ENCODE data around the gene COL23A1. TPM values are rescaled to one million over a fixed set of nuclear protein-coding genes. Genes with fewer than 3 reads are reported as not detected.

COL23A1 gene
- total RNA-seq, 2 donors from 2014 or later: 1.5 to 2.5 TPM

- no peak overlapping the region for H3K27ac ChIP-seq
- H3K36me3 ChIP-seq: no peaks in the 10 kb centered on the region
- H3K4me3 ChIP-seq: no peak overlapping the region
- no peak for TF ChIP-seq CTCF (IDR thresholded peaks at IDR 0.05)
- ATAC-seq (ENCODE audit: insufficient number of reproducible peaks, low FRiP score, low read depth): no peak
- no peak for DNase-seq (ENCODE audit: low spot score)
- H3K9me3 ChIP-seq: no peaks in the 10 kb centered on the region
- no peaks in the 10 kb centered on the region for H3K27me3 ChIP-seq (replicated peaks; ENCODE audit: insufficient read depth)
- no peaks in the 10 kb centered on the region for H3K4me1 ChIP-seq (ENCODE audit: control insufficient read depth in 1 of 2, low read depth in 2 of 2)
Measured at GRCh38 chr5:178383301-178383918, 206.8 kb downstream of the COL23A1 start.

- no peak overlapping the region for H3K4me3 ChIP-seq
- no peaks in the 10 kb centered on the region for H3K9me3 ChIP-seq
- ATAC-seq (ENCODE audit: insufficient number of reproducible peaks, low FRiP score, low read depth) (no peak), DNase-seq (ENCODE audit: low spot score) (no peak)
- TF ChIP-seq CTCF (IDR thresholded peaks at IDR 0.05): no peak
- no peak overlapping the region for H3K27ac ChIP-seq
- no peaks in the 10 kb centered on the region for H3K36me3 ChIP-seq
- no peaks in the 10 kb centered on the region for H3K4me1 ChIP-seq (ENCODE audit: control insufficient read depth in 1 of 2, low read depth in 2 of 2)
- no peaks in the 10 kb centered on the region for H3K27me3 ChIP-seq (replicated peaks; ENCODE audit: insufficient read depth)
Measured at GRCh38 chr5:178382754-178383164, 207.4 kb downstream of the COL23A1 start.

- DNase-seq (ENCODE audit: low spot score): no peak
- no peak overlapping the region for H3K27ac ChIP-seq
- no peaks in the 10 kb centered on the region for H3K27me3 ChIP-seq (replicated peaks; ENCODE audit: insufficient read depth)
- H3K4me1 ChIP-seq (ENCODE audit: control insufficient read depth in 1 of 2, low read depth in 2 of 2): no peaks in the 10 kb centered on the region
- no peak overlapping the region for H3K4me3 ChIP-seq
- ATAC-seq (ENCODE audit: insufficient number of reproducible peaks, low FRiP score, low read depth): no peak
- H3K9me3 ChIP-seq: no peaks in the 10 kb centered on the region
- no peak for TF ChIP-seq CTCF (IDR thresholded peaks at IDR 0.05)
- no peaks in the 10 kb centered on the region for H3K36me3 ChIP-seq
Measured at GRCh38 chr5:178381921-178382695, 208.1 kb downstream of the COL23A1 start.

GRCh38 chr5:178381206-178381605 lies 209.0 kb downstream of the COL23A1 start:
- Histone ChIP-seq H3K9me3 (no peaks in the 10 kb centered on the region), H3K27me3 (replicated peaks; ENCODE audit: insufficient read depth) (no peaks in the 10 kb centered on the region), H3K4me3 (no peak overlapping the region), H3K36me3 (no peaks in the 10 kb centered on the region), H3K4me1 (ENCODE audit: control insufficient read depth in 1 of 2, low read depth in 2 of 2) (no peaks in the 10 kb centered on the region), H3K27ac (no peak overlapping the region)
- no peak for ATAC-seq (ENCODE audit: insufficient number of reproducible peaks, low FRiP score, low read depth)
- DNase-seq (ENCODE audit: low spot score): no peak
- no peak for TF ChIP-seq CTCF (IDR thresholded peaks at IDR 0.05)

- Histone ChIP-seq H3K9me3 (no peaks in the 10 kb centered on the region), H3K4me1 (ENCODE audit: control insufficient read depth in 1 of 2, low read depth in 2 of 2) (no peaks in the 10 kb centered on the region), H3K27me3 (replicated peaks; ENCODE audit: insufficient read depth) (no peaks in the 10 kb centered on the region), H3K36me3 (no peaks in the 10 kb centered on the region), H3K27ac (no peak overlapping the region), H3K4me3 (no peak overlapping the region)
- TF ChIP-seq CTCF (IDR thresholded peaks at IDR 0.05): no peak
- no peak for ATAC-seq (ENCODE audit: insufficient number of reproducible peaks, low FRiP score, low read depth)
- DNase-seq (ENCODE audit: low spot score): no peak
Measured at GRCh38 chr5:178380541-178381074, 209.6 kb downstream of the COL23A1 start.

Data from thoracic aorta (tissue), 2 donors.